MV-4-11 (cell line): ENCODE measurements around the gene OLFML3.
"Not testable (repeated sequence)": the region's sequence is repeated elsewhere in the genome, so short reads cannot be mapped to it uniquely, and the experiment has no call there.

Source experiments
- DNase-seq: peaks from one replicate; lab custom pipeline; 2025; lab: John Stamatoyannopoulos, UW

Gene OLFML3

GRCh38 chr1:113993072-113993471 lies 13.8 kb downstream of the OLFML3 start:
- no peak for DNase-seq

GRCh38 chr1:113993766-113994165 lies 14.5 kb downstream of the OLFML3 start:
- no peak for DNase-seq

- no peak for DNase-seq
Measured at GRCh38 chr1:113995382-113995781, 16.1 kb downstream of the OLFML3 start.

- peak; percentile 72 for DNase-seq
Measured at GRCh38 chr1:113998361-113998760, 19.1 kb downstream of the OLFML3 start.

- no peak for DNase-seq
Measured at GRCh38 chr1:113999233-113999632, 20.0 kb downstream of the OLFML3 start.

GRCh38 chr1:113999799-114000198 lies 20.5 kb downstream of the OLFML3 start:
- DNase-seq = no peak

GRCh38 chr1:114000406-114000805 lies 21.1 kb downstream of the OLFML3 start:
- DNase-seq = no peak

- no peak for DNase-seq
Measured at GRCh38 chr1:114002492-114003239, 23.4 kb downstream of the OLFML3 start.

GRCh38 chr1:114003431-114003830 lies 24.2 kb downstream of the OLFML3 start:
- DNase-seq = no peak

GRCh38 chr1:114006825-114007224 lies 27.6 kb downstream of the OLFML3 start:
- DNase-seq = peak; percentile 34

GRCh38 chr1:114008480-114008941 lies 29.2 kb downstream of the OLFML3 start:
- DNase-seq = no peak

GRCh38 chr1:114008993-114009392 lies 29.7 kb downstream of the OLFML3 start:
- DNase-seq = no peak

GRCh38 chr1:114009393-114009792 lies 30.1 kb downstream of the OLFML3 start:
- peak; percentile 41 for DNase-seq

- no peak for DNase-seq
Measured at GRCh38 chr1:114010433-114011184, 31.3 kb downstream of the OLFML3 start.

GRCh38 chr1:114011796-114012195 lies 32.5 kb downstream of the OLFML3 start:
- DNase-seq = no peak

GRCh38 chr1:114015075-114015474 lies 35.8 kb downstream of the OLFML3 start:
- DNase-seq = no peak

GRCh38 chr1:114019724-114020123 lies 40.5 kb downstream of the OLFML3 start:
- not testable (repeated sequence) for DNase-seq

GRCh38 chr1:114021665-114022099 lies 42.4 kb downstream of the OLFML3 start:
- no peak for DNase-seq

GRCh38 chr1:114022877-114023276 lies 43.6 kb downstream of the OLFML3 start:
- DNase-seq = no peak

GRCh38 chr1:114023377-114023776 lies 44.1 kb downstream of the OLFML3 start:
- DNase-seq = no peak

- DNase-seq = no peak
Measured at GRCh38 chr1:114024049-114024448, 44.8 kb downstream of the OLFML3 start.

- no peak for DNase-seq
Measured at GRCh38 chr1:114025609-114026401, 46.5 kb downstream of the OLFML3 start.
